PC-9 (cell line): ENCODE results near the gene CDC7.

ENCODE experiments used
- EZH2 ChIP-seq: fragments of 200-600 bp; sonication (generic); IDR thresholded peaks from 2 replicates; pipeline ENCODE4 v1.8.0; 2017; ENCODE audit warnings: antibody characterized with exemption, low read depth
- TF ChIP-seq, protein P1 (sequence below): fragments of 200-600 bp; sonication (generic); conservative IDR thresholded peaks from 2 replicates; pipeline ENCODE4 v1.6.1; 2017; ENCODE audit warnings: mixed run types, antibody characterized with exemption, mild to moderate bottlenecking, moderate library complexity

- TF ChIP-seq, protein P1, sequence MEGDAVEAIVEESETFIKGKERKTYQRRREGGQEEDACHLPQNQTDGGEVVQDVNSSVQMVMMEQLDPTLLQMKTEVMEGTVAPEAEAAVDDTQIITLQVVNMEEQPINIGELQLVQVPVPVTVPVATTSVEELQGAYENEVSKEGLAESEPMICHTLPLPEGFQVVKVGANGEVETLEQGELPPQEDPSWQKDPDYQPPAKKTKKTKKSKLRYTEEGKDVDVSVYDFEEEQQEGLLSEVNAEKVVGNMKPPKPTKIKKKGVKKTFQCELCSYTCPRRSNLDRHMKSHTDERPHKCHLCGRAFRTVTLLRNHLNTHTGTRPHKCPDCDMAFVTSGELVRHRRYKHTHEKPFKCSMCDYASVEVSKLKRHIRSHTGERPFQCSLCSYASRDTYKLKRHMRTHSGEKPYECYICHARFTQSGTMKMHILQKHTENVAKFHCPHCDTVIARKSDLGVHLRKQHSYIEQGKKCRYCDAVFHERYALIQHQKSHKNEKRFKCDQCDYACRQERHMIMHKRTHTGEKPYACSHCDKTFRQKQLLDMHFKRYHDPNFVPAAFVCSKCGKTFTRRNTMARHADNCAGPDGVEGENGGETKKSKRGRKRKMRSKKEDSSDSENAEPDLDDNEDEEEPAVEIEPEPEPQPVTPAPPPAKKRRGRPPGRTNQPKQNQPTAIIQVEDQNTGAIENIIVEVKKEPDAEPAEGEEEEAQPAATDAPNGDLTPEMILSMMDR = no peak
- TF ChIP-seq EZH2 = no peak
These were observed 45.3 kb upstream of the CDC7 start for GRCh38 chr1:91455334-91455733.
